Hepatocyte (in vitro differentiated cells): ENCODE data around the gene TFIP11.

Experiments
- CTCF ChIP-seq: fragments of 200-600 bp; sonication (generic); IDR thresholded peaks from 2 replicates; pipeline ENCODE4 v1.5.1; 2016; ENCODE audit warnings: antibody characterized with exemption, mild to moderate bottlenecking; ENCODE audit not compliant: poor library complexity
- EZH2 ChIP-seq: fragments of 200-600 bp; sonication (generic); IDR thresholded peaks from 2 replicates; pipeline ENCODE4 v1.6.1; 2016; ENCODE audit warnings: antibody characterized with exemption, mild to moderate bottlenecking, borderline replicate concordance

DNA sequence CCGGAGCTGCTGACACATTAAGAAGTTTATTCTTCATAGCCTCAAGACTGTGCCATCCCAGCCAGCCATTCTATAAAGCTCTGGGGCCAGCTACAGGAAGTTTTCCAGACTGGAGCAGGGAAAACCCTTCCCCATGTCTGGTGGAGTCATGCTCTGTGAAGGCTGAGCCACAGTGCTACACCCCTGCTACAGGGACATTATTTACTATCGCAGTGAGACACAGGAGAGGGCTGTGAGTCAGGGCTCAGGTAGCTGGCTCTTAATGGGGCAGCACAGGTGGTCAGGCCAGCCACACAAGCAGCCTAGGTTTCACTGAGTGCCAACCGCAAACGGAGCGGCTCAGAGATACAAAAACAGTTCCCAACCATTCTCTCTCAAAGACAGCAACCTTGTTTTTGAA lies 40.8 kb downstream of the TFIP11 start:
- TF ChIP-seq CTCF (no peak), EZH2 (no peak)
